ENCODE data around the gene ARMC12. TPM values are rescaled to one million over a fixed set of nuclear protein-coding genes. Genes with fewer than 3 reads are reported as not detected.

Gene ARMC12
- total RNA-seq, 2 donors from 2014 or later = 0.57 to 0.93 TPM

GRCh38 chr6:35784200-35784599 is 47.4 kb downstream of the ARMC12 start:
- Histone ChIP-seq H3K27ac (ENCODE audit: low read depth, low read length) (no peak overlapping the region), H3K36me3 (ENCODE audit: control insufficient read depth, insufficient read depth, low read length) (no peaks in the 10 kb centered on the region), H3K4me1 (ENCODE audit: control insufficient read depth, insufficient read depth, low read length) (no peaks in the 10 kb centered on the region), H3K9ac (ENCODE audit: extremely low read depth, low read length, poor library complexity, severe bottlenecking) (no peak overlapping the region), H3K9me3 (ENCODE audit: control insufficient read depth, low read length) (no peaks in the 10 kb centered on the region), H3K27me3 (ENCODE audit: control insufficient read depth, insufficient read depth, low read length, poor library complexity, severe bottlenecking) (no peaks in the 10 kb centered on the region), H3K4me3 (ENCODE audit: low read length) (no peak overlapping the region)
- WGBS, 2 experiments (ENCODE audit: insufficient coverage in 1 of 2, insufficient read length in 1 of 2) = 100% methylated on average over 1 of the region's 2 CpGs; no CpG with 5 or more reads in 1 of the 2 experiments
- Mint-ChIP-seq H3K36me3 (ENCODE audit: low read depth) (no peaks in the 10 kb centered on the region), H3K27me3 (ENCODE audit: insufficient read depth) (peaks cover 16% of the 10 kb centered on the region), H3K27ac (no peak overlapping the region), H3K4me3 (no peak overlapping the region), H3K4me1 (no peaks in the 10 kb centered on the region), H3K9me3 (no peaks in the 10 kb centered on the region)
- no peak for DNase-seq
- TF ChIP-seq CTCF (conservative IDR thresholded peaks at IDR 0.05) = no peak

GRCh38 chr6:35786272-35786671 is 49.4 kb downstream of the ARMC12 start:
- H3K9ac ChIP-seq (ENCODE audit: extremely low read depth, low read length, poor library complexity, severe bottlenecking) = no peak overlapping the region
- Mint-ChIP-seq H3K4me1 (no peaks in the 10 kb centered on the region), H3K4me3 (no peak overlapping the region), H3K27ac (no peak overlapping the region), H3K9me3 (no peaks in the 10 kb centered on the region), H3K27me3 (ENCODE audit: insufficient read depth) (peaks cover 16% of the 10 kb centered on the region), H3K36me3 (ENCODE audit: low read depth) (no peaks in the 10 kb centered on the region)
- no peaks in the 10 kb centered on the region for H3K36me3 ChIP-seq (ENCODE audit: control insufficient read depth, insufficient read depth, low read length)
- no peak for TF ChIP-seq CTCF (conservative IDR thresholded peaks at IDR 0.05)
- WGBS, 2 experiments (ENCODE audit: insufficient coverage in 1 of 2, insufficient read length in 1 of 2) = 91 to 95% methylated on average over 2 of the region's 2 CpGs
- no peaks in the 10 kb centered on the region for H3K27me3 ChIP-seq (ENCODE audit: control insufficient read depth, insufficient read depth, low read length, poor library complexity, severe bottlenecking)
- no peak overlapping the region for H3K4me3 ChIP-seq (ENCODE audit: low read length)
- no peak overlapping the region for H3K27ac ChIP-seq (ENCODE audit: low read depth, low read length)
- H3K9me3 ChIP-seq (ENCODE audit: control insufficient read depth, low read length) = no peaks in the 10 kb centered on the region
- DNase-seq = no peak
- H3K4me1 ChIP-seq (ENCODE audit: control insufficient read depth, insufficient read depth, low read length) = no peaks in the 10 kb centered on the region

DNA sequence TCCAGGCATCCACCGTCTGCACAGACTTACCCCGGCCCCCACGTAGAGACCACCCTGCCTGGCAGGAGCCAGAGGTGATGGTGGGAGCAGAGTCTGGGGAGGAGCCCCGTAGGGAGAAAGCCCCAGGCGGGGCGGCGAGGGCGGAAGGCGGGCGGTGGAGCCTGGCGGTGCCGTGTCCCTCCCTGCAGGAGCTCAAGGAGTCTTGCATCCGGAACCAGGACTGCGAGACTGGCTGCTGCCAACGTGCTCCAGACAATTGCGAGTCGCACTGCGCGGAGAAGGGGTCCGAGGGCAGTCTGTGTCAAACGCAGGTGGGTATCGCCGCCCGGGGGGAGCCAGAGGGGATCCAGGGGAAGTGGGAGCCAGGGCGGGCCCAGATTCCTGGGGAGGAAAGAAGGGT is 50.0 kb downstream of the ARMC12 start:
- H3K27ac Mint-ChIP-seq = no peak overlapping the region
- WGBS, 2 experiments (ENCODE audit: insufficient coverage in 1 of 2, insufficient read length in 1 of 2) = 92 to 94% methylated on average over 24 to 25 of the region's 25 CpGs
- no peaks in the 10 kb centered on the region for H3K36me3 Mint-ChIP-seq (ENCODE audit: low read depth)
- no peak overlapping the region for H3K9ac ChIP-seq (ENCODE audit: extremely low read depth, low read length, poor library complexity, severe bottlenecking)
- H3K4me1 ChIP-seq (ENCODE audit: control insufficient read depth, insufficient read depth, low read length) = no peaks in the 10 kb centered on the region
- no peaks in the 10 kb centered on the region for H3K9me3 ChIP-seq (ENCODE audit: control insufficient read depth, low read length)
- no peaks in the 10 kb centered on the region for H3K27me3 ChIP-seq (ENCODE audit: control insufficient read depth, insufficient read depth, low read length, poor library complexity, severe bottlenecking)
- no peaks in the 10 kb centered on the region for H3K36me3 ChIP-seq (ENCODE audit: control insufficient read depth, insufficient read depth, low read length)
- no peaks in the 10 kb centered on the region for H3K9me3 Mint-ChIP-seq
- H3K4me3 ChIP-seq (ENCODE audit: low read length) = no peak overlapping the region
- no peak overlapping the region for H3K27ac ChIP-seq (ENCODE audit: low read depth, low read length)
- no peak for TF ChIP-seq CTCF (conservative IDR thresholded peaks at IDR 0.05)
- H3K4me1 Mint-ChIP-seq = no peaks in the 10 kb centered on the region
- no peak for DNase-seq
- H3K27me3 Mint-ChIP-seq (ENCODE audit: insufficient read depth) = peaks cover 16% of the 10 kb centered on the region
- no peak overlapping the region for H3K4me3 Mint-ChIP-seq

All from endodermal cell (in vitro differentiated cells).